Subcutaneous abdominal adipose tissue (tissue), 5 donors: ENCODE data around the gene PGS1.
A peak's percentile ranks its signal among the peaks of the same experiment; 100 is the strongest.

Source experiments
- H3K27ac ChIP-seq: one replicate; pipeline ENCODE4 v1.7.0; 2013; ENCODE audit warnings: low read depth, mild to moderate bottlenecking, inconsistent platforms, low read length, moderate library complexity
- H3K27me3 ChIP-seq, 5 donors: one replicate each; pipeline ENCODE4 v1.7.0; 2013; ENCODE audit warnings: low read length in 5 of 5, inconsistent platforms in 1 of 5; ENCODE audit not compliant: control insufficient read depth in 5 of 5, insufficient read depth in 4 of 5
- H3K36me3 ChIP-seq, 5 donors: one replicate each; pipeline ENCODE4 v1.7.0; 2013; ENCODE audit warnings: low read length in 5 of 5; ENCODE audit not compliant: control insufficient read depth in 5 of 5, insufficient read depth in 5 of 5
- H3K4me1 ChIP-seq, 5 donors: one replicate each; pipeline ENCODE4 v1.7.0; 2013; ENCODE audit warnings: low read length in 5 of 5, mild to moderate bottlenecking in 3 of 5, moderate library complexity in 1 of 5; ENCODE audit not compliant: control insufficient read depth in 5 of 5, insufficient read depth in 5 of 5
- H3K4me3 ChIP-seq, 5 donors: one replicate each; pipeline ENCODE4 v1.7.0; 2013; ENCODE audit warnings: low read length in 5 of 5, low read depth in 1 of 5
- H3K9ac ChIP-seq, 5 donors: one replicate each; pipeline ENCODE4 v1.7.0; 2013; ENCODE audit warnings: low read length in 5 of 5, mild to moderate bottlenecking in 4 of 5, moderate library complexity in 3 of 5
- H3K9me3 ChIP-seq, 5 donors: one replicate each; pipeline ENCODE4 v1.7.0; 2013; ENCODE audit warnings: low read length in 5 of 5; ENCODE audit not compliant: control insufficient read depth in 5 of 5
- donor health status: healthy.
- donor health status: healthy.
- donor health status: healthy.
- donor health status: healthy.
- donor health status: healthy.

The PGS1 gene

GRCh38 chr17:78372841-78373240, 5.6 kb upstream of the PGS1 start:
- H3K4me3 ChIP-seq, result no peak overlapping the region
- H3K27me3 ChIP-seq, result no peaks in the 10 kb centered on the region
- H3K4me1 ChIP-seq, result peaks cover 4 to 37% (median 18%) of the 10 kb centered on the region in 5 donors
- H3K9me3 ChIP-seq, result no peaks in the 10 kb centered on the region
- H3K36me3 ChIP-seq, result no peaks in the 10 kb centered on the region
- H3K27ac ChIP-seq, result no peak overlapping the region
- H3K9ac ChIP-seq, result no peak overlapping the region

- H3K36me3 ChIP-seq, result no peaks in the 10 kb centered on the region
- H3K4me3 ChIP-seq, result no peak overlapping the region
- H3K9me3 ChIP-seq, result no peaks in the 10 kb centered on the region
- H3K4me1 ChIP-seq, result peaks cover 7 to 47% (median 27%) of the 10 kb centered on the region in 5 donors
- H3K27ac ChIP-seq, result no peak overlapping the region
- peaks cover 0 to 2% (median 0%) of the 10 kb centered on the region in 5 donors for H3K27me3 ChIP-seq
- H3K9ac ChIP-seq, result no peak overlapping the region
Measured at GRCh38 chr17:78374189-78374588, 4.3 kb upstream of the PGS1 start.

- peaks cover 8 to 51% (median 33%) of the 10 kb centered on the region in 5 donors for H3K4me1 ChIP-seq
- H3K36me3 ChIP-seq, result no peaks in the 10 kb centered on the region
- H3K27ac ChIP-seq, result peak overlapping the region; percentile 72
- peak overlapping the region in 3 of 5 donors; percentile 4 to 49 (median 17) for H3K9ac ChIP-seq
- no peaks in the 10 kb centered on the region for H3K9me3 ChIP-seq
- no peak overlapping the region for H3K4me3 ChIP-seq
- peaks cover 0 to 3% (median 0%) of the 10 kb centered on the region in 5 donors for H3K27me3 ChIP-seq
Measured at GRCh38 chr17:78374631-78375274, 3.7 kb upstream of the PGS1 start.

- Histone ChIP-seq H3K36me3 (no peaks in the 10 kb centered on the region), H3K4me3 (peak overlapping the region in 1 of 5 donors; percentile 8), H3K4me1 (peaks cover 8 to 57% (median 40%) of the 10 kb centered on the region in 5 donors), H3K9me3 (no peaks in the 10 kb centered on the region), H3K27ac (peak overlapping the region; percentile 72), H3K27me3 (peaks cover 0 to 3% (median 0%) of the 10 kb centered on the region in 5 donors), H3K9ac (peak overlapping the region in 3 of 5 donors; percentile 4 to 49 (median 17))
Measured at GRCh38 chr17:78375401-78376151, 2.9 kb upstream of the PGS1 start.

GRCh38 chr17:78376161-78376560, 2.3 kb upstream of the PGS1 start:
- Histone ChIP-seq H3K36me3 (no peaks in the 10 kb centered on the region), H3K9me3 (no peaks in the 10 kb centered on the region), H3K27me3 (peaks cover 0 to 3% (median 0%) of the 10 kb centered on the region in 5 donors), H3K4me3 (no peak overlapping the region), H3K9ac (no peak overlapping the region), H3K27ac (peak overlapping the region; percentile 67), H3K4me1 (peaks cover 8 to 63% (median 45%) of the 10 kb centered on the region in 5 donors)

- Histone ChIP-seq H3K4me1 (peaks cover 8 to 69% (median 57%) of the 10 kb centered on the region in 5 donors), H3K27me3 (peaks cover 0 to 3% (median 0%) of the 10 kb centered on the region in 5 donors), H3K4me3 (peak overlapping the region; percentile 58 to 92 (median 88)), H3K36me3 (no peaks in the 10 kb centered on the region), H3K9ac (peak overlapping the region in 4 of 5 donors; percentile 96 to 100 (median 98)), H3K9me3 (no peaks in the 10 kb centered on the region), H3K27ac (peak overlapping the region; percentile 99)
Measured at GRCh38 chr17:78377858-78378224, 608 bp upstream of the PGS1 start.

- peak overlapping the region; percentile 96 to 100 (median 99) for H3K9ac ChIP-seq
- H3K27me3 ChIP-seq, result peaks cover 0 to 3% (median 0%) of the 10 kb centered on the region in 5 donors
- peak overlapping the region; percentile 83 to 92 (median 88) for H3K4me3 ChIP-seq
- H3K36me3 ChIP-seq, result no peaks in the 10 kb centered on the region
- no peaks in the 10 kb centered on the region for H3K9me3 ChIP-seq
- peaks cover 9 to 75% (median 70%) of the 10 kb centered on the region in 5 donors for H3K4me1 ChIP-seq
- peak overlapping the region; percentile 99 for H3K27ac ChIP-seq
Measured at GRCh38 chr17:78379131-78379491, 662 bp downstream of the PGS1 start.

GRCh38 chr17:78380370-78380769, 1.9 kb downstream of the PGS1 start:
- Histone ChIP-seq H3K4me1 (peaks cover 16 to 77% (median 74%) of the 10 kb centered on the region in 5 donors), H3K9me3 (no peaks in the 10 kb centered on the region), H3K36me3 (no peaks in the 10 kb centered on the region), H3K27me3 (peaks cover 0 to 3% (median 0%) of the 10 kb centered on the region in 5 donors), H3K27ac (peak overlapping the region; percentile 99), H3K9ac (peak overlapping the region in 2 of 5 donors; percentile 33 to 100), H3K4me3 (no peak overlapping the region)

- H3K27ac ChIP-seq, result peak overlapping the region; percentile 99
Measured at GRCh38 chr17:78381601-78382232, 3.3 kb downstream of the PGS1 start.

More at GRCh38 chr17:78381601-78382232, 3.3 kb downstream of the PGS1 start:
- Histone ChIP-seq H3K4me3 (peak overlapping the region in 2 of 5 donors; percentile 10 to 23), H3K36me3 (no peaks in the 10 kb centered on the region), H3K9ac (peak overlapping the region in 3 of 5 donors; percentile 27 to 81 (median 65)), H3K27me3 (peaks cover 0 to 3% (median 0%) of the 10 kb centered on the region in 5 donors), H3K9me3 (no peaks in the 10 kb centered on the region), H3K4me1 (peaks cover 14 to 82% (median 78%) of the 10 kb centered on the region in 5 donors)
